ENCODE measurements around the gene FAM20A.

GRCh38 chr17:68640242-68640989 lies 39.2 kb upstream of the FAM20A start:
- no peak for TF ChIP-seq CTCF (IDR thresholded peaks at IDR 0.05; ENCODE audit: poor library complexity, severe bottlenecking)
- no peak for TF ChIP-seq EZH2 (IDR thresholded peaks at IDR 0.05; ENCODE audit: borderline replicate concordance, insufficient read depth, low read length, poor library complexity, severe bottlenecking)
- no peak for TF ChIP-seq TAF1 (IDR thresholded peaks at IDR 0.05; ENCODE audit: low read depth)
- no peak for TF ChIP-seq EP300 (conservative IDR thresholded peaks at IDR 0.05; ENCODE audit: poor library complexity, severe bottlenecking)

All from neural cell (in vitro differentiated cells).